Urothelium cell line (cell line): ENCODE results near the gene UBE2Q1.
"Not testable (repeated sequence)": the region's sequence is repeated elsewhere in the genome, so short reads cannot be mapped to it uniquely, and the experiment has no call there.

Source experiments
- DNase-seq: peaks from one replicate; pipeline ENCODE4 v3.0.0; 2011; ENCODE audit warnings: low spot score, mixed read lengths
- FAIRE-seq: peaks from 2 replicates; lab custom pipeline; 2011; peaks lifted over from hg19 to GRCh38; lab: Jason Lieb, UNC

The UBE2Q1 gene

GRCh38 chr1:154552036-154552435, 6.4 kb downstream of the UBE2Q1 start:
- DNase-seq, result no peak
- no peak for FAIRE-seq

- DNase-seq (no peak), FAIRE-seq (no peak)
These were observed 7.0 kb downstream of the UBE2Q1 start for GRCh38 chr1:154551474-154551873.

GRCh38 chr1:154550657-154551056, 7.8 kb downstream of the UBE2Q1 start:
- FAIRE-seq (no peak), DNase-seq (no peak)

DNA sequence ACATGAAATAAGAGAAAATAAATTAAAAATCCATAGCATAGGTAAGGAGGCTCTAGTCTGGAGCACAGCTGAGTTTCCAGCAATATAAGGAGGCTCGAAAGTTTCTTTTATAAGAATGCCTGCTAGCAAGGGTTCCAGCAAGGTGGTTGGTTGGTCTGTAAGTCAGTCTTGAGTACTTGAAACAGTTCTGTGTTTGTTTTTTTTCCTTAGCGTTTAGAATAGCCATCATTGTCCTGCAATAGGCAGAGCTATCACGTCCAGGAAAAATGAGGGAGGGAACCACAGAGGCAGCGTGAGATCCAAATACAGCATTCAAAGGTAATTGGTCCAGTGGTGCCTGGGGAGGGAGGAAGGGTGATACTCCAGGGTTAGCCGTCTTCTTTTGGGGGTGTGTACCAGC, 8.4 kb downstream of the UBE2Q1 start:
- FAIRE-seq, result no peak
- DNase-seq, result no peak

- FAIRE-seq, result no peak
These were observed 9.2 kb downstream of the UBE2Q1 start for GRCh38 chr1:154549202-154549770.

GRCh38 chr1:154548028-154548427, 10.4 kb downstream of the UBE2Q1 start:
- DNase-seq (no peak), FAIRE-seq (no peak)

More at GRCh38 chr1:154549202-154549770, 9.2 kb downstream of the UBE2Q1 start:
- DNase-seq, result no peak

DNA sequence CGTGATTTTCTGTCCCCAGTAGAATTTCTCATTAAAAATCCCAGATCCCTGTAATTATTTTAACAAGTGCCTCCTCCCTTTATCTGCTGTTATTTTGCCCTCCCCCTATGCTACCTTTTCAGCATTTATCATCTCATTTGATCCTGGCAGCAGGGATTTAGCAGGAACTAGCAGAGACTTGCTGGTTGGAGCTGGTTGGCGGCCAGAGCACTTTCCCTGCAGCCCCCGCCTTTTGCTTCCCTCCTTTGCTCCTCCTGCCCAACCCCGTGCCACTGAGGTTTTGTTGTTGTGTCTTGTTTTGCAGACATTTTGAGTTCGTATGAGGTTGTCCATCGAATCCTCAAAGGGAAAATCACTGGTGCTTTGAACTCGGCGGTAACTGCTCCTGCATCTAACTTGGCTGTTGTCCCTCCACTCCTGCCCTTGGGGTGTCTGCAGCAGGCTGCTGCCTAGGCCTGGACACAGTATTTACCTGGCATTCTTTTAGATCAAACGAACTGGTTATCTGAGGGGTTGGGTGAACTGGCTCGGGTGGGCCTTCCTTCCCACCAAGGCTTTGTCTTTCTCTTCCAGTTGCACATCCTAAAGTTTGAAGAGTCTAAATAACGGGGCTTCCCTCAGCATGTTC, 11.2 kb downstream of the UBE2Q1 start:
- FAIRE-seq (no peak), DNase-seq (no peak)

- DNase-seq, result peak; percentile 81
- FAIRE-seq, result no peak
These were observed 12.0 kb downstream of the UBE2Q1 start for GRCh38 chr1:154546264-154547063.

DNA sequence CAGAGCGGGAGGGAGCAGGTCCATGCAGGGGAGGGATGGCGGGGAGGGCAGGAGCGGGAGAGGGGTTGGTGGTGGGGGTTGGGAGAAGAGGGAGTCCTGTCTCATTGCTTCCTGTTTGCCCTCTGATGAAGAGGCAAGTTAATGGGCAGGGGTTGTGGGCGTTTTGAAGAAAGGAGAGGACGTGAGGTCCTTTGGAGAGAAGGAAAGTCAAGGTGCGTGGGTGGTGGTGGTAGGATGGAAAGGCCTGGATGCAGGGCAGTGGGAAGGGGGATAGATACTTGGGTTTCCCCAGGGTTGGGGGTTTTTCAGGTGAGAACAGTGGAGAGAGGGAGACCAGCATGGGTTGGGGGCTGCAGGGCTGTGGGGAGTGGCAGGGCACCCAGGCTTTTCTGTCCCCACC, 17.2 kb downstream of the UBE2Q1 start:
- DNase-seq, result no peak
- FAIRE-seq, result no peak

- no peak for DNase-seq
- FAIRE-seq, result no peak
These were observed 18.7 kb downstream of the UBE2Q1 start for GRCh38 chr1:154539486-154540483.

DNA sequence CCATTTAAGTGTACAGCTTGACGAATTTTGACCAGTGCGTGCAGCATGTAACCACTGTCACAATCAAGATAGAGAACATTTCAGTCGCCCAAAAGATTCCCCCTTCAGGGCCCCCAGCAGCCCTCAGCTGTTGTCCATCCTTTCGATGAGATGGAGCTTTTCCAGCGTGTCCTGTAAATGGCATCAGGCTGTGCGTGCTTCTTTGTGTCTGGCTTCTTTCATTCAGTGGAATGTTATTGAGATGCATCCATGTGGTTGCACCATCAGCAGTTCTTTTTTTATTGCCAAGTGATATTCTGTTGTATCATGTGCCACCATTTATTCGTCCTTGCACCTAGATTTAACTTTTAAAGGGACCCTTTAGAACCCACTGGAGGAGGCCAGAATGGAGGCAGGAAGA, 21.9 kb downstream of the UBE2Q1 start:
- no peak for FAIRE-seq
- no peak for DNase-seq

GRCh38 chr1:154533952-154534844, 24.3 kb downstream of the UBE2Q1 start:
- FAIRE-seq, result no peak
- peak; percentile 80 for DNase-seq

DNA sequence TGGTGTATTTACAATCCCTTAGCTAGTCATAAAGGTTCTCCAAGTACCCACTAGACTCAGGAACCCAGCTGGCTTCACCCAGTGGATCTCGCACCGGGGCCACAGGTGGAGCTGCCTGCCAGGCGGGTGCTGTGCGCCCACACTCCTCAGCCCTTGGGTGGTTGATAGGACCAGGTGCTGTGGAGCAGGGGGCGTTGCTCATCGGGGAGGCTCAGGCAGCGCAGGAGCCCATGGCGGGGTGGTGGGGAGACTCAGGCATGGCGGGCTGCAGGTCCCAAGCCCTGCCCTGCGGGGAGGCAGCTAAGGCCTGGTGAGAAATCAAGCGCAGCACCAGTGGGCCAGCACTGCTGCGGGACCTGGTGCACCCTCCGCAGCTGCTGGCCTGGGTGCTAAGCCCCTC, 26.5 kb downstream of the UBE2Q1 start:
- DNase-seq, FAIRE-seq: not testable (repeated sequence)

- FAIRE-seq (no peak), DNase-seq (no peak)
These were observed 29.2 kb downstream of the UBE2Q1 start for GRCh38 chr1:154529308-154529707.

DNA sequence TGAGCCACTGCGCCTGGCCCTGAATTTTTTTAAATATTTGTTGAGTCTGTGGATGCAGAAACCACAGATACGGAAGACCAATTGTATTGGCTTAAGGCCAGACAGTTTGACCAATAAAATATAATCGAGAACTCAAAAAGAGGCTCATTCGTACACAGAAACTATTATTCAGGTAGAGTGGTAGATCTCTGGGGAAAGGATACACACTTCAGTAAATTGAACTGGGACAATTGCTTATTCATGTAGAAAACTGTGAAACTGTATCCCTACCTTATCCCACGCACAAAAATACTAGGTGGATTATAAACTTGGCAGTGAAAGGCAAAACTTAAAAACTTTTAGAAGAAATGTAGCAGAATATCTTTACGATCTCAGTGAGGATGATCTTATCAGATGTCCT, 31.3 kb downstream of the UBE2Q1 start:
- DNase-seq, result no peak
- FAIRE-seq, result no peak

GRCh38 chr1:154524881-154525280, 33.6 kb downstream of the UBE2Q1 start:
- DNase-seq (no peak), FAIRE-seq (no peak)

DNA sequence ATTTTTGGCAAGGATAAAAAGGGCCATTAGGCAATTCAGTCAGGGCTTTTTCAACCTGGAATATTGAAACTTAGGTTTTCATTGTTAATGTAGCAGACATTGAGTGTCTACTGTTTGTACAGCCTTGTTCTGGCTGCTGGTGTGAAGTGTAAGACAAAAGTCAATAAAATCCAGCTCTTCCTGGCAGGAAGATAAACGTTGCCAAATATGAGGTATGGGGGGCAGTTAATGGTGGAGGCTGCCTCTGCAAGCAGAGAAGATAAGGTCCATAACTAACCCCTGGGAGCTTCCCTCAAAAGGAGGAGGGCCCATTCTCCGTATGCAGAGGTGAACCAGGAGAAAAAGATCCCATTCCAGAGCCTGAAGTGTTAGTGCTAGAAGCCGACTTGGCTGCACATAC, 36.8 kb downstream of the UBE2Q1 start:
- DNase-seq (no peak), FAIRE-seq (no peak)

GRCh38 chr1:154520333-154520732, 38.1 kb downstream of the UBE2Q1 start:
- no peak for FAIRE-seq
- DNase-seq, result no peak

DNA sequence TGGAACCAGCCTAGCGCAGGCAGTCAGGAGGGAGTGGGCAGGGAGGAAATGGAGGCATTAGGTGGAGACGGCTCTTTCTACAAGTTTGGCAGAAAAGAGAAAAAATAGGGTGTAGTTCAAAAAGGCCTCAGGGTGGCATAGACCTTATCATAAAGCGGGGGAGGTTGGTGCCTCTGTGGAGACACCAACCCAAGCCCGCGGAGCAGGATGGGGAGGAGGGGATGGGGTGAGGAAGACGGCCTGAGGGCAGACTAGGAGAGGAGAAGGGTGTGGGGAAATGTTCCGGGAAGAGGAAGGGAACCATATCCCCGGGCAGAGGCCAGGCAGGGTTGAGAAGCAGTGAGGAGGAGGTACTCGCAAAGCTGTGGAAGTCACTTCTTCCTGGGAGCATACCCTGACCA, 38.9 kb downstream of the UBE2Q1 start:
- FAIRE-seq, result no peak
- no peak for DNase-seq

DNA sequence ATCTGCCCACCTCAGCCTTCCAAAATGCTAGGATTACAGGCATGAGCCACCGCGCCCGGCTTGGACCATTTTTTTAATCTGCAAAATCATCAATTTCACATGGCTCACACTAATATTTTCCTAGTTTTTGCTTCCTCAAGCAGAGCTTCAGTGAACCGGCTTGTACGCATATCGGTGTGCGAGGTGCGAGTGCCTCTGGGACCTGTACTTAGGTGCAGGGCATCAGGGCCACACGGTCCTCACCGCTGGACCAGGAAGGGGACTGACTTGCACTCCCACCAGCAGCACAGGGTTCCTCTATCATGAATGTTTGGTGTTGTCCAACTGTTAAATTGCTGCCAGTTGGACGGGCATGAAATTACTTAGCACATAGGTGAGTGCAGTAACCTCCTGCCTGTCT, 40.8 kb downstream of the UBE2Q1 start:
- DNase-seq (no peak), FAIRE-seq (no peak)
